Measurements from ENCODE around the gene AP1G1.
"Not testable (repeated sequence)": the region's sequence is repeated elsewhere in the genome, so short reads cannot be mapped to it uniquely, and the experiment has no call there.

AP1G1 gene

GRCh38 chr16:71808593-71809459, at the start of gene AP1G1:
AP1G1 (minus strand) TSS chr16:71808834; CDS start chr16:71789479, 19,355 bp downstream.
- DNase-seq = peak; percentile 95

DNA sequence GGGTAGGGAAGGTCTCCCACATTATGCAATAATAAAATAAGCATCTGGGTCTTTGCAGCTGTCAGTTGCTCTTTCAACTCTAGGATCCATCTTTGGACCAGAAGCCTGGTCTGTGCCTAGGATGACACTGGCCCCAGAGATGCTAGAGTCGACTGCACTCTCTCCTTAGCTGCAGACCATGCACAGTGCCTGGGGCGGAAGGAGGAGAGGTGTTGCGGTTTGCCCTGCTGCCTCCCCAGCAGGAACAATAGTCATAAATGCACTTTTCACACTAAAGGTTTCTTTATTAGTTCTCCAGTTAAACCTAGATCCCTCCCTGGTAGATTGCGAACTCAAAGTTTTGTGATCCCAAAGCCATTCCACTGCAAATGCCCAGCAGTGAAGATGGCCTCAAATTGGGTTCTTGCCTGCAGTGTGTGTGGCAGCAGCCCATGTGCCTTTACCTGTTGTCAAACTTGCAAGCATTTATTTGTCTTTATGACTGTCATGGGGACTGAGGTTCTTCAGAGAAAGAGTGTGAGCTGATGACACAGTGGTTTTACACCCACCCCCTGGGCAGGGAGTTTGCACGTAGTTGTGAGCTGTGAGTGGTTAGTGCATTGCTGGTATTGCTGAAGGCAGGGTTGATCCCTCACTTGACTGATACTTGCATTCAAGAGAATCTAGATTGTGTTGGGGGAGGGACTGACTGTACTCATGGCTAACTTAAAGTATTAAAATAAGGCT, 47.5 kb upstream of the AP1G1 start:
- no peak for DNase-seq

DNA sequence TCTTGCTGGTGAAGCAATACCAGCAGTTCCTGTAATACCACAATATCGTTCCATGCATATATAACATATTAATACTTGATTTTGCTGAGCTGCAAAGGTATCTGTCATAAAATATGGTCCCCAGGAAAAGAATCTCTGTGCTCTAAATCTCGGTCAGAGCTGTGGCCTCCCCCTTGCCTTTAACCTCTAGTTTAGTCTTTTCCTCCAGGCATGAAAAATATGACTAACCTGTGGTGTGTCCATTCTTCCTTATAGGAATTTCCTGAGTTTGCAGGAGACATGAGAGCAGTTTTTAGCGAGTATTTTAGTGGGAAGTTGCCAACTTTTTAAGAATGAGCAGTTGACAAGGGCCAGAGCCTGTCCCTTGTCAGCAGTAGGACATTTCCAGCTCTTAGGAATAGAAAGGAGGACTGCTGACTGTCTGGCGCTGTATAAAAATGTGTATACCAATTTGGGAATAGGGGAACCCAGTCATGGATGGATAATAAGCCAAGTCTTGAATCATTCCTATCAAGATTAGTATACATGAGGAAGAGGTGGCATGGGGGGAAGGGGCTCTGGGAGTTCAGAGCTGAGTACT, 45.8 kb upstream of the AP1G1 start:
- no peak for DNase-seq

- DNase-seq = no peak
Measured at GRCh38 chr16:71853413-71853812, 44.8 kb upstream of the AP1G1 start.

GRCh38 chr16:71852561-71852960, 43.9 kb upstream of the AP1G1 start:
- DNase-seq = no peak

DNA sequence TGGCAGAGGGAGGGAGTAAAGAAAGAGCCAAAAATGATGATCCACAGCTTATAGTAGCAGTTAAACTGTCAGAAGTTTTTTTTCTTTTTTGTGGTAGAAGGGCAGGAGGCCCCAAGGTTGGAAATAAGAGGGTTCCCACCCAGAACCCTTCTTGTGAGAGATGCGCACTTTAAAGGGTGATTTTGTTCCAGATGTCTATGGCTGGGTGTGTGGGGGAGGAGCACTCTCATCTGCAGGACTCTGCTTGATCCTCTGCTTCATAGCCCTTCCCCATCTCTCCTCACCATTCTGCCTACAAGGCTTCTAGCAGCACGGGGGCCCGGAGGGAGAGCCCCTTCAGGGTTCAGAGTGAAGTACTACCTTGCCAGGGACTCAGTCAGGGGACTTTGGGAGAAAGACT, 43.5 kb upstream of the AP1G1 start:
- DNase-seq = no peak

- DNase-seq = no peak
Measured at GRCh38 chr16:71851746-71852145, 43.1 kb upstream of the AP1G1 start.

DNA sequence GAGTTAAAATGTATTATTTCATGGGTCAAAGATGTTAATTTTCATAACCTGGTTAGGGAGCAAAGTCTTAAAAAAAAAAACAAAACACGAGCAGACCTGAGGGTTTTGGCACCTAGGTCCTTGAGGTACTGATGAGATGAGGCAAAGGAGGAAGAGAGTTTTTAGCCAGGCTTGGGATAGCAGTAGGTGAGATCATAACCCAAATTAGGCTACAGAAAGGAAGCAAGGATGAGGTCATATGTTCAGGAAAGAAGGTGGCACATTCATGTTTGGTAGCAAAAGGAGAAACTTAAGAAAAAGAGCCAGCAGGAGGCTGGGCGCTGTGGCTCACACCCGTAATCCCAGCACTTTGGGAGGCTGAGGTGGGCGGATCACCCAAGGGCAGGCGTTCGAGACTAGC, 40.0 kb upstream of the AP1G1 start:
- DNase-seq = no peak

DNA sequence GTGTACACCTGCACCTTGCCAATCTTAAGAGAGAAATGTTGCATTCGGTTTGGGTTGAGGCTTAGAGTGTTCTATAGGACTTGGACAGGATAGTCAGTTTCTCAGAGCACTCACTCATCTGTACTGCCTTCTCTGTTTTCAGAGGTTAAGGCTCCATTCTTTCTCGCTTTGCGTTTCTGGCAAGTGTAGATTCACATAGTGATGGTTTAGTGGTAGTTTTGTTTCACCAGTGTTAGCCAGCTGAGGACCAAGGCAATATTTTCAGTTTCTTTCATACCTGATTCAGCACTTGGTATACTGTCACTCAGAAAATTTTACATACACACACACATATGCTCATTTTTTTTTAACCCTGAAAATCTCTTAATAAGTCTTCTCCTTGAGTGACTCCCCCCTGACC, 38.5 kb upstream of the AP1G1 start:
- no peak for DNase-seq

- peak; percentile 45 for DNase-seq
Measured at GRCh38 chr16:71846431-71846830, 37.8 kb upstream of the AP1G1 start.

GRCh38 chr16:71845639-71846430, 37.2 kb upstream of the AP1G1 start, which contains the start of gene ATXN1L:
ATXN1L (plus strand) TSS chr16:71845976; CDS start chr16:71849741, 3,765 bp downstream.
- DNase-seq = peak; percentile 98

- no peak for DNase-seq
Measured at GRCh38 chr16:71843572-71843971, 34.9 kb upstream of the AP1G1 start.

GRCh38 chr16:71840052-71840451, 31.4 kb upstream of the AP1G1 start:
- DNase-seq = no peak

DNA sequence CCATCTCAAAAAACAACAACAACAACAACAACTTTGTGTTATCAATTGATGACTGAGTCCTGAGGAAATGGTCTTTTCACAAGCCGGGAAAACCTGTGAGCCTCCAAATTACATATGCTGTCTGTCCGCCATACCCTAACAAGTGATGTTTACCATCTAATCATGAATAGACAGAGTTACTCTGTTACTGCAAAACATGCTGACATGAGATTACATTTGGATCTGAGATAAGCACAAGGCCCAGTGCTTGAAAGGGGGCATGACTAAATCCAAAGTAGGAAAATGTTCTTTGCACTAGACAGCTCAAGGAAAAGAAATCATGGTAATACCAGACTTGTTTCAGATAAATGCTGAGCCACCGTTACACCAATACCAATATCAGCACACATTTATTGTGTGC, 28.5 kb upstream of the AP1G1 start:
- no peak for DNase-seq

DNA sequence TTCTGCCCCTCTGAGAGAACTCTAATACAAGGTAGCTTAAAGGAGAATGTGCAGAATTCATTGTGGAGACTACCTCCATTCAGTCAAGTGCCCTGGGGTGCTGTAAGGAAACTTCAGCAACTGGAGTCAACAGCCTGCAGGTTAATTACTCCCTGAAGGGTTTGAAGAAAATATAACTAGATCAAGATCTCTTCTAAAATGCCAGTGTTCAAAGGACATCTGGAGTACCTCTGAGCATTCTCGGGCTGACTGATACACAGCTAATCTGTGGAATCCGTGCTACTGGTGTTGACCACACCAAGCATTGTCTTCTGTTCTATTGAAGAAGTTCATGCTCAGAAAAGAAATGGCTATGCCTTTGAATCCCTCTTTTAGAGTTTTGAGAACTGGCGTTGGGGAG, 25.7 kb upstream of the AP1G1 start:
- DNase-seq = no peak

DNA sequence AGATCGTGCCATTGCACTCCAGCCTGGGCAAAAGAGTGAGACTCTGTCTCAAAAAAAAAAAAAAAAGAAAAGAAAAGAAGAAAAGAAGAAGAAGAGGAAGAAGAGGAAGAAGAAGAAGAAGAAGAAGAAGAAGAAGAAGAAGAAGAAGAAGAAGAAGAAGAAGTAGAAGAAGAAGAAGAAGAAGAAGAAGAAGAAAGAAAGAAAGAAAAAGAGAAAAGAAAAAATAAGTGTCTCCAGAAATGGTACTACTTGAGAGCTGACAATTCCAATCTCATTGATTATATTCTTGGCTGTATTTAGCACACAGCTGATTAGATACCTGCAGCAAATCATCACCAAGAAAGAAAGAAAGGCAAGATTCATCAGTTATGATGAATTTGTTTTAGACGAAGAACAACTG, 23.5 kb upstream of the AP1G1 start:
- DNase-seq = not testable (repeated sequence)

DNA sequence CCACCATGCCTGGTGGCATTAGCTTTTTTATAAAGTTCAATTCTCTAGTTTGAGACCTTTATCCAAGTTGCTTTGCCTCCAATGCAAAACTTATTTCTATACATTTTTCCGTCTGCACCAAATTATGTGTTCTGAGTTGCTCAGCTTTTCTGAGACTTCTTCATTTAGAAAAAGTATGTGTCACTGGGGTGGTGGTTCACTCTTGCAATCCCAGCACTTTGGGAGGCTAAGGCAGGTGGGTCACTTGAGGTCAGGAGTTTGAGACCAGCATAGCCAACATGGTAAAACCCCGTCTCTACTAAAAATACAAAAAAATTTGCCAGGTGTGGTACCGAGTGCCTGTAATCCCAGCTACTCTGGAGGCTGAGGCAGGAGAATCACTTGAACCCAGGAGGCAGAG, 23.1 kb upstream of the AP1G1 start:
- DNase-seq = not testable (repeated sequence)

DNA sequence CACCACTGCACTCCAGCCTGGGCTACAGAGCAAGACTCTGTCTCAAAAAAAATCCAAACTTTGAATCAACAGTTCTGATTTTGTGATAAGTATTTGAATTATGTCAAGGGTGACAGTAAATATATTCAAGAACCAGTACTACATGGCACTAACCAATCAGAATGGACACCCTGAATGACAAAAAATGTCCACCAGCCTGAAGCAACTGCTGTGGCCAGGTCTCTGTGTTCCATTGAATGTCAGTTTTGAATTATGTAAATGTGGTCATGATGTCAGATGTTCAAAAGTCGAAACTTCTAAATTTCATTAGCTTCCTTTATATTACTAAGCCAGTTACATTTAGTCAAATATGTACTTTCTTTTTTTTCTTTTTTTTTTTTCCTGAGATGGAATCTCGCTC, 21.7 kb upstream of the AP1G1 start:
- DNase-seq = no peak

DNA sequence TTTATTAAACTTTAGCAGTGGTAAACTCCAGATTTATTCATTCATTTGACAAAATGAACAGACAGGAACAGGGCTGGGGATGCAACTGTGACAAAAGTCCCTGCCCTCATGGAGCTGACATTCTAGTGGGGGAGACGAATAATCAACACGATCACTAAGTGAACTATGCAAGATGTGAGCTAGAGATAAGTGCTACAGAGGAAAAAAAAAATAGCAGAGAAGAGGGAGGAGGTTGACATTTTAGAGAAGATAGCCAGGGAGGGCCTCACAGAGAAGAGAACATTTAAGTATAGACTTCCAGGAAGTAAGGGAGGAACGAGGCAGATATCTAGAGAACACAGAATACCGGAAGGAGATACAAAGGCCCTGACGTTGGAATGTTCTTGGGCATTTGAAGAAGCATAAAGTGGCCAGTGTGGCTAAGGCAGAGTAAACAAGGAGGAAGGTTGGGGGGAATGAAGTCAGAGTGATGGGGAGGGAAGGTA, 17.9 kb upstream of the AP1G1 start:
- DNase-seq = no peak

- DNase-seq = not testable (repeated sequence)
Measured at GRCh38 chr16:71817155-71817500, 8.5 kb upstream of the AP1G1 start.

GRCh38 chr16:71811261-71811803, 2.7 kb upstream of the AP1G1 start:
- DNase-seq = no peak

GRCh38 chr16:71810155-71810530, 1.5 kb upstream of the AP1G1 start:
- not testable (repeated sequence) for DNase-seq

Measured in right forelimb (tissue), 1 donor.